ENCODE results near the gene ADAMTSL1.

GRCh38 chr9:18683312-18683711 lies 209.4 kb downstream of the ADAMTSL1 start:
- TF ChIP-seq CTCF (IDR thresholded peaks at IDR 0.05; ENCODE audit: insufficient read depth, low read length, poor library complexity, severe bottlenecking): no peak
- TF ChIP-seq EZH2phosphoT487 (conservative IDR thresholded peaks at IDR 0.05; ENCODE audit: low read length): no peak

Data from SU-DHL-6 (cell line).